Measurements from ENCODE around the gene BBC3.
A peak's percentile ranks its signal among the peaks of the same experiment; 100 is the strongest.
"Not testable (repeated sequence)": the region's sequence is repeated elsewhere in the genome, so short reads cannot be mapped to it uniquely, and the experiment has no call there.

The BBC3 gene

DNA sequence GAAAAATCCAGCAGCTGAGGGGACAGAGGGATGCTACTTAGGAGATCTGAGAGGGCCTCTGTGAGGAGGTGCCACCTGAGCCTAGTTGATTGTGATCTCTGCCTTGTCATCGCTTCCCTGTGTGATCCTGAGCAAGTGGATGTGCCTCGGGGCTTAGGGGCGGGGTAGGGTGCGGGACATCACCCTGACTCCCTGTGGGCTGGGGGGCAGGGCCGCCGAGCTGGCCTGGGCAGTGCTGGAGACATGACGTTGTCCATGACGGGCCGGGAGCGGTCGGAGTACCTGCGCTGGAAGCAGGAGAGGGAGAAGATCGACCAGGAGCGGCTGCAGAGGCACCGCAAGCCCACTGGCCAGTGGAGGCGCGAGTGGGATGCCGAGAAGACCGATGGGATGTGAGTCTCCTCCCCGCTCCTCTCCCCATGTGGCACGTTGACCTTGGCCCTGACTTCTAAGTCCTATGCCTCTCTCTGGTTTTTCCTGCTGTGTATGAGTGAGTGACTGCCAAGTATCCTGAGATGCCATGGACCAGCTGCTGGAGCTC is 35.5 kb upstream of the BBC3 start:
- TF ChIP-seq, protein P1, sequence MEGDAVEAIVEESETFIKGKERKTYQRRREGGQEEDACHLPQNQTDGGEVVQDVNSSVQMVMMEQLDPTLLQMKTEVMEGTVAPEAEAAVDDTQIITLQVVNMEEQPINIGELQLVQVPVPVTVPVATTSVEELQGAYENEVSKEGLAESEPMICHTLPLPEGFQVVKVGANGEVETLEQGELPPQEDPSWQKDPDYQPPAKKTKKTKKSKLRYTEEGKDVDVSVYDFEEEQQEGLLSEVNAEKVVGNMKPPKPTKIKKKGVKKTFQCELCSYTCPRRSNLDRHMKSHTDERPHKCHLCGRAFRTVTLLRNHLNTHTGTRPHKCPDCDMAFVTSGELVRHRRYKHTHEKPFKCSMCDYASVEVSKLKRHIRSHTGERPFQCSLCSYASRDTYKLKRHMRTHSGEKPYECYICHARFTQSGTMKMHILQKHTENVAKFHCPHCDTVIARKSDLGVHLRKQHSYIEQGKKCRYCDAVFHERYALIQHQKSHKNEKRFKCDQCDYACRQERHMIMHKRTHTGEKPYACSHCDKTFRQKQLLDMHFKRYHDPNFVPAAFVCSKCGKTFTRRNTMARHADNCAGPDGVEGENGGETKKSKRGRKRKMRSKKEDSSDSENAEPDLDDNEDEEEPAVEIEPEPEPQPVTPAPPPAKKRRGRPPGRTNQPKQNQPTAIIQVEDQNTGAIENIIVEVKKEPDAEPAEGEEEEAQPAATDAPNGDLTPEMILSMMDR (IDR thresholded peaks at IDR 0.05): no peak
- no peak for TF ChIP-seq ZFX (IDR thresholded peaks at IDR 0.05; ENCODE audit: borderline replicate concordance)
- H3K27ac ChIP-seq: no peak overlapping the region

DNA sequence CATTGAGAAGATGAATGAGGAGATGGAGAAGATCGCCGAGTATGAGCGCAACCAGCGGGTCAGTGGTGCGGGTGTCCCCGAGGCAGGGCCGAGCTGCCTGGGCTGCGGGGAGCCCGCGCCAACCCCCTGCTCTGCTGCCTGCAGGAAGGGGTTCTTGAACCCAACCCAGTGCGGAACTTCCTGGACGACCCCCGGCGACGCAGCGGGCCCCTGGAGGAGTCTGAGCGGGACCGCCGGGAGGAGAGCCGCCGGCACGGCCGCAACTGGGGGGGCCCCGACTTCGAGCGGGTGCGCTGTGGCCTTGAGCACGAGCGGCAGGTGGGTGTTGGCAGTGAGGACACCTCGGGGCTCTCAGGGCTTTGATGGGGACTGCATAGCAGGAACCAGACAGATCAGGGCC is 33.6 kb upstream of the BBC3 start:
- H3K27ac ChIP-seq: no peak overlapping the region

DNA sequence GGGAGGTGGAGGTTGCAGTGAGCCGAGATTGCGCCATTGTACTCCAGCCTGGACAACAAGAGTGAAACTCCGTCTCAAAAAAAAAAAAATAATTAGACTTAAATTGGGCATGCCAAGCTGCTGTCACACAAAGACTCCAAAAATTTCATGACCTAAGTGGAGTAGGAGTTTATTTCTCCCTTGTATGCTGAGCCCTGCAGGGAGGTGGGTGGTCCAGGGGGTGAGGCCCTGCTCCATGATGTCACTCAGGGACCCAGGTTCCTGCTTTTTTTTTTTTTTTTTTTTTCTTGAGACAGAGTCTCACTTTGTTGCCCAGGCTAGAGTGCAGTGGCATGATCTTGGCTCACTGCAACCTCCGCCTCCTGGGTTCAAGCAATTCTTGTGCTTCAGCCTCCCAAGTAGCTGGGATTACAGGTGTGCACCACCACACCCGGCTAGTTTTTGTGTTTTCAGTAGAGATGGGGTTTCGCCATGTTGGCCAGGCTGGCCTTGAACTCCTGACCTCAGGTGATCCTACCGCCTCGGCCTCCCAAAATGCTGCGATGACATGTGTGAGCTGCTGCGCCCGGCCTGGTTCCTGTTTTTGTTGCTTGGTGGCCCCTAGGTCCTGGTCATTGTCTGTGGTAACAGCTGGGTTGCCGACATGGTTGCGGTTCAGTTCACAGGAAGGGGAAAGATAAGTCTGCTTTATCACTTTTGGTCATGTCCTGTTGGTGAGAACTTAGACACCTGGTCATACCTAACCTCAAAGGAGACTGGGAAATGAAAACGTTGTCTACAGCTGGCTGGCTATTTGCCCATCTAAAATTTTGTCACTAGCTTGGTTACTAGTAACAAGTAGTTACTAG is 31.2 kb upstream of the BBC3 start:
- not testable (repeated sequence) for H3K27ac ChIP-seq

More for the DNA sequence above, 33.6 kb upstream of the BBC3 start:
- TF ChIP-seq ZFX (IDR thresholded peaks at IDR 0.05; ENCODE audit: borderline replicate concordance): no peak
- TF ChIP-seq, protein P1 (IDR thresholded peaks at IDR 0.05): no peak

DNA sequence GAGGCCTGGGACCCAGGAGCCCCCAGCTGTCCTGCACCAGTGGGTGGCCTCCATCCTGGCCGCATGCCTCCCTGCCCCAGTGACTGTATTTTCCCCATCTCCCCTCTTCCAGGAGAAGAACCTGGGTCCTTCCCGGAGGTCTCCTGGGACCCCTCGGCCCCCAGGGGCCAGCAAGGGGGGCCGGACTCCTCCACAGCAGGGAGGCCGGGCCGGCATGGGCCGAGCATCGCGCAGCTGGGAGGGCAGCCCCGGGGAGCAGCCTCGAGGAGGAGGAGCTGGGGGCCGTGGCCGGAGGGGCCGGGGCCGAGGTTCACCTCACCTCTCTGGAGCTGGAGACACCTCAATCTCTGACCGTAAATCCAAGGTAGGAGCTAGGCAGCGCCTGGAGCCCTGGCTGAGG is 29.5 kb upstream of the BBC3 start:
- H3K27ac ChIP-seq: no peak overlapping the region
- TF ChIP-seq, protein P1 (IDR thresholded peaks at IDR 0.05): no peak
- TF ChIP-seq ZFX (IDR thresholded peaks at IDR 0.05; ENCODE audit: borderline replicate concordance): no peak

DNA sequence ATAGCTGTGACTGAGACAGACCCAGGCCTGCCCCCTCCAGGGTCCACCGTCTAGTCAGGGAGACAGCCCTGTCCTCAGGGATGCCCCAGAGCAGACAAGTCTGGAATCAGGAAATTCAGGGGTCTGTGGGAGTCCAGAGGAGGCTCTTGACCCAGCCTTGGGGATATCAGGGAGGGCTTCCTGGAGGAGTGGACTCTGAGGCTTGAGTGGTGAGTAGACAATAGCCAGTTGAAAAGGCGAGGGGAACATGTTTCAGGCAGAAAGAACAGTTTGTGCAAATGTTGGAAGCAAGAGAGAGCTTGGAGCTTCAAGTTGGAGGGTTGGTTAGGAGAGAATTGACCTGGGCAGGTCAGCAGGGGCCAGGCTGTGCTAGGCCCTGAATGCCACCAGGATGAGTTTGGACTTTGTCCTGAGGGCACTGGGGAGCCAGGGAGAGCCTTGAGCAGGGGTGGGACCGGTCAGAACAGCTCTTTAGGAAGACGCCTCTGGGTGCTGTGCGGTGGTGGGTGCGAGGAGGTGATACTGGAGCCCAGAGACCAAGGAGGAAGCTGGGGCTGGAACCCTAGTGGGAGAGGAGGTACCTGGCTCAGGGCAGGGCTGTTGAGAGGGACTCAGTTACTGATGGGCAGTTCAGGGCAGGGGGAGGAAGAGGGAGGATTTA is 28.0 kb upstream of the BBC3 start:
- TF ChIP-seq, protein P1 (IDR thresholded peaks at IDR 0.05): no peak
- no peak for TF ChIP-seq ZFX (IDR thresholded peaks at IDR 0.05; ENCODE audit: borderline replicate concordance)
- peak overlapping the region; percentile 95 for H3K27ac ChIP-seq

DNA sequence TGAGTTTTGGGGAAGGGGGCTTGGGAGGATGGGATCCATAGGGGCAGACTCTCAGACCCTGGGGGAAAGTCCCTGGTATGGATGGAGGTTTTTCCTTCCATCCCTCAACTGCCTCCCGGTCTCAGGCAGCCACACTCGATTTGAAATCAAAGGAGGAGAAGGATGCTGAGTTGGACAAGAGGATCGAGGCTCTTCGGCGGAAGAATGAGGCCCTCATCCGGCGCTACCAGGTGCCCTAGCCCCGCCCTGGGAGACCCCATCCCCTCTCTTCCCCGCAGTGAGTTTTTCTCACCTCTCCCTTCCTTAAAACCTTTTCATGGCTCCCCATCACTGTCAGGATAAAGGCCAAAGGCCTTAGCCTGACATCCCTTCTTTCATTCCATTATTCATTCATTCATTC is 27.4 kb upstream of the BBC3 start:
- peak overlapping the region; percentile 95 for H3K27ac ChIP-seq

DNA sequence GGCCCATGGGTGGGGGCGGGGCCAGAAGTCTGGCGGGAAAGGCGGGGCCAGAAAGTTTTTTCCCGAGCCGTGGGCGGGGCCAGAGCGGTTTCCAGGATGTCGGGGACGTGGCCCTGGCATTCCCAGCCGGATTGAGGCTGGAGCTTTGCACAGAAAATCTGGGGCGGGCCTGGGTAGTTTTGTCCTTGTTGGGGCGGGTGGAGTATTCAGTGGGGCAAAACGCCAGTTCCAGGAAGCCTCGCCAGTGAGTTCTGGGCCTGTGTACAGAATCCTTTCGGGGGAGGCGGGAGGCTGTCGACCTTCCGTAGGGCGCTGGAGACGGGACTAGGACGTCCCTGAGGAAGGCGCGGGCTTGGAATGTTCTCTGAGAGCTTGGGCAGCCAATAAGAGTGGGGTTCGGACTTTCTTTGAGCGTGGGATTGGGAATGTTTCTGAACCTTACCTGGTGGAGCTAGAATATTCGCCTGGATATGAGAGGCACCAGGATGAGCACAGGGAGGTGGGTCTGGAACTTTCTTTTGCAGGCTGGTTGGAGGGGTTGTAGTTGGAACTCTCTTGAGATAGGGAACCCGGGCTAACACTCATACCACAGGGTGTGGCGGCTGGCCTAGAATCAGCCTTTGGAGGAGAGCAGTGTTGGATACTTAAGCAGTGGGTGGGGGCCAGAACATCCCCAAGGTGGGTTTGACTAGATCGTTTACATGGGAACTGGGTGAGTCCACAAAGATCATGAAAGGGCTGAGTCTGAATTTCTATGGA is 26.6 kb upstream of the BBC3 start:
- H3K27ac ChIP-seq: peak overlapping the region; percentile 95
- no peak for TF ChIP-seq ZFX (IDR thresholded peaks at IDR 0.05; ENCODE audit: borderline replicate concordance)
- TF ChIP-seq, protein P1 (IDR thresholded peaks at IDR 0.05): no peak

More for the DNA sequence above, 27.4 kb upstream of the BBC3 start:
- TF ChIP-seq, protein P1 (IDR thresholded peaks at IDR 0.05): no peak
- no peak for TF ChIP-seq ZFX (IDR thresholded peaks at IDR 0.05; ENCODE audit: borderline replicate concordance)

All from 22Rv1 (cell line).